Progenitor cell of endocrine pancreas (in vitro differentiated cells): ENCODE results near the gene RABL3. TPM values are rescaled to one million over a fixed set of nuclear protein-coding genes. Genes with fewer than 3 reads are reported as not detected.

Experiments used
- DNase-seq: peaks from one replicate; pipeline ENCODE4 v3.0.0; 2021; ENCODE audit warnings: low spot score; ENCODE audit not compliant: unreplicated experiment
- H3K27ac Mint-ChIP-seq: 2 replicates; pipeline ENCODE4 v1.8.0; 2021; ENCODE audit warnings: mild to moderate bottlenecking, moderate library complexity, mixed read lengths
- H3K27me3 Mint-ChIP-seq: 2 replicates; pipeline ENCODE4 v1.8.0; 2021; ENCODE audit warnings: mixed read lengths
- H3K36me3 Mint-ChIP-seq: 2 replicates; pipeline ENCODE4 v1.8.0; 2022; ENCODE audit warnings: mixed read lengths; ENCODE audit not compliant: insufficient read depth
- H3K4me1 Mint-ChIP-seq: 2 replicates; pipeline ENCODE4 v1.8.0; 2021; ENCODE audit warnings: low read depth, mixed read lengths
- H3K4me3 Mint-ChIP-seq: 2 replicates; pipeline ENCODE4 v1.8.0; 2021; ENCODE audit warnings: low read depth, mild to moderate bottlenecking, moderate library complexity, mixed read lengths
- H3K9me3 Mint-ChIP-seq: 2 replicates; pipeline ENCODE4 v1.8.0; 2021; ENCODE audit warnings: low read depth, mixed read lengths
- CTCF ChIP-seq: fragments of 200-600 bp; sonication (generic); IDR thresholded peaks from one replicate; pipeline ENCODE4 v1.5.0; 2021; ENCODE audit warnings: antibody characterized with exemption, mild to moderate bottlenecking; ENCODE audit not compliant: unreplicated experiment
- total RNA-seq: library from RNA; stranded (reverse); gene quantifications from 2 replicates; pipeline ENCODE4 v1.2.1, GENCODE V29; 2021

The RABL3 gene
- total RNA-seq, 1 donor from 2014 or later, result 24.9 TPM

GRCh38 chr3:120769436-120769835 is 27.1 kb upstream of the RABL3 start:
- TF ChIP-seq CTCF, result no peak
- Mint-ChIP-seq H3K4me1 (peaks cover 21% of the 10 kb centered on the region), H3K4me3 (no peak overlapping the region), H3K27ac (no peak overlapping the region), H3K9me3 (no peaks in the 10 kb centered on the region), H3K27me3 (no peaks in the 10 kb centered on the region), H3K36me3 (peaks cover 4% of the 10 kb centered on the region)
- no peak for DNase-seq

- no peak overlapping the region for H3K4me3 Mint-ChIP-seq
- no peak for DNase-seq
- no peak overlapping the region for H3K27ac Mint-ChIP-seq
- no peaks in the 10 kb centered on the region for H3K27me3 Mint-ChIP-seq
- peaks cover 28% of the 10 kb centered on the region for H3K4me1 Mint-ChIP-seq
- H3K36me3 Mint-ChIP-seq, result peaks cover under 1% of the 10 kb centered on the region
- H3K9me3 Mint-ChIP-seq, result no peaks in the 10 kb centered on the region
- TF ChIP-seq CTCF, result no peak
Measured at GRCh38 chr3:120767106-120767505, 24.8 kb upstream of the RABL3 start.

GRCh38 chr3:120766576-120766975 is 24.3 kb upstream of the RABL3 start:
- H3K4me1 Mint-ChIP-seq, result peaks cover 31% of the 10 kb centered on the region
- H3K27ac Mint-ChIP-seq, result peak overlapping the region; percentile 12
- no peaks in the 10 kb centered on the region for H3K27me3 Mint-ChIP-seq
- no peak for TF ChIP-seq CTCF
- H3K9me3 Mint-ChIP-seq, result no peaks in the 10 kb centered on the region
- H3K36me3 Mint-ChIP-seq, result peaks cover 2% of the 10 kb centered on the region
- H3K4me3 Mint-ChIP-seq, result no peak overlapping the region
- DNase-seq, result no peak

- no peak overlapping the region for H3K4me3 Mint-ChIP-seq
- H3K4me1 Mint-ChIP-seq, result peaks cover 37% of the 10 kb centered on the region
Measured at GRCh38 chr3:120765830-120766493, 23.6 kb upstream of the RABL3 start.

GRCh38 chr3:120764206-120764605 is 21.9 kb upstream of the RABL3 start:
- Mint-ChIP-seq H3K27ac (no peak overlapping the region), H3K4me3 (no peak overlapping the region), H3K27me3 (no peaks in the 10 kb centered on the region), H3K4me1 (peaks cover 37% of the 10 kb centered on the region), H3K9me3 (peaks cover 14% of the 10 kb centered on the region), H3K36me3 (peaks cover 15% of the 10 kb centered on the region)
- no peak for TF ChIP-seq CTCF
- no peak for DNase-seq

More at GRCh38 chr3:120765830-120766493, 23.6 kb upstream of the RABL3 start:
- no peak overlapping the region for H3K27ac Mint-ChIP-seq
- DNase-seq, result no peak
- peaks cover 7% of the 10 kb centered on the region for H3K36me3 Mint-ChIP-seq
- no peaks in the 10 kb centered on the region for H3K27me3 Mint-ChIP-seq
- peaks cover 4% of the 10 kb centered on the region for H3K9me3 Mint-ChIP-seq
- no peak for TF ChIP-seq CTCF
